GM12878 (cell line): ENCODE results near the gene PARP2. TPM values are rescaled to one million over a fixed set of nuclear protein-coding genes. Genes with fewer than 3 reads are reported as not detected.

Experiments
- ATAC-seq: fragments of 200-7000 bp; cut with Tn5 transposase; 3 replicates; pipeline ENCODE4 v1.9.1; 2020; ENCODE audit warnings: mild to moderate bottlenecking, moderate library complexity
- BruUV-seq: library from RNA; stranded (reverse); fragments of 400-500 nt; replicated peaks from 2 replicates; lab custom pipeline; 2021; lab: Mats Ljungman, UMichigan
- CTCF ChIA-PET: fragments of 300-600 bp; sonication (Branson Sonifier 250); formaldehyde crosslinking; extraction: SDS; loops from one replicate; lab custom pipeline; 2021; ENCODE audit warnings: inconsistent platforms; lab: Yijun Ruan, JAX
- POLR2A ChIA-PET: fragments of 350-600 bp; formaldehyde crosslinking; extraction: SDS; loops from one replicate; lab custom pipeline; 2021; ENCODE audit warnings: inconsistent platforms; lab: Charles Lee
- RAD21 ChIA-PET: fragments of 300-600 bp; sonication (Branson Sonifier 250); formaldehyde crosslinking; loops from one replicate; lab custom pipeline; 2023; ENCODE audit warnings: antibody characterized with exemption; ENCODE audit not compliant: unreplicated experiment; lab: Charles Lee
- SMC1A ChIA-PET: fragments of 300-600 bp; sonication (Branson Sonifier 250); formaldehyde crosslinking; loops from one replicate; lab custom pipeline; 2023; ENCODE audit not compliant: unreplicated experiment, uncharacterized antibody; lab: Charles Lee
- DNase-seq: peaks from one replicate; pipeline ENCODE4 v3.0.0-alpha.2; 2011; ENCODE audit warnings: low read depth, low spot score
- FAIRE-seq: peaks from 3 replicates; lab custom pipeline; 2011; peaks lifted over from hg19 to GRCh38; lab: Jason Lieb, UNC
- H2AFZ ChIP-seq: 2 replicates; pipeline ENCODE4 v1.6.0; 2011; ENCODE audit warnings: low read depth, low read length, control low read depth; ENCODE audit not compliant: control insufficient read depth
- H3K27ac ChIP-seq: 2 replicates; pipeline ENCODE4 v1.5.1; 2011; ENCODE audit warnings: control low read depth; ENCODE audit not compliant: control insufficient read depth, insufficient read depth
- H3K27me3 ChIP-seq, 2 experiments: replicated peaks in 1 of 2; 2 replicates each; pipeline versions ENCODE4 v1.6.0 to v1.6.1; 2011; ENCODE audit warnings: low read length in 1 of 2; ENCODE audit not compliant: control insufficient read depth in 2 of 2, insufficient read depth in 2 of 2
- H3K36me3 ChIP-seq, 2 experiments: 2 replicates each; pipeline ENCODE4 v1.5.1; 2011; ENCODE audit warnings: low read length in 1 of 2; ENCODE audit not compliant: control insufficient read depth in 2 of 2, insufficient read depth in 2 of 2
- H3K4me1 ChIP-seq: 2 replicates; pipeline ENCODE4 v1.6.1; 2011; ENCODE audit warnings: mild to moderate bottlenecking, low read length, moderate library complexity, mixed read lengths; ENCODE audit not compliant: control insufficient read depth, insufficient read depth
- H3K4me2 ChIP-seq: 2 replicates; pipeline ENCODE4 v1.6.0; 2011; ENCODE audit warnings: control low read depth; ENCODE audit not compliant: control insufficient read depth, insufficient read depth
- H3K4me3 ChIP-seq: fragments of 200-600 bp; sonication (generic); 2 replicates; pipeline ENCODE4 v1.5.1; 2016
- H3K79me2 ChIP-seq: 2 replicates; pipeline ENCODE4 v1.6.0; 2011; ENCODE audit warnings: low read length; ENCODE audit not compliant: control insufficient read depth, insufficient read depth
- H3K9ac ChIP-seq: 2 replicates; pipeline ENCODE4 v1.8.0; 2011; ENCODE audit warnings: low read length, control low read depth, mixed read lengths; ENCODE audit not compliant: control insufficient read depth, insufficient read depth
- H3K9me3 ChIP-seq: replicated peaks from 3 replicates; pipeline ENCODE4 v1.5.1; 2011; ENCODE audit warnings: mild to moderate bottlenecking, low read length; ENCODE audit not compliant: control insufficient read depth, insufficient read depth
- H4K20me1 ChIP-seq: 2 replicates; pipeline ENCODE4 v1.6.0; 2011; ENCODE audit not compliant: control insufficient read depth, insufficient read depth
- ASH2L ChIP-seq: fragments of 300-600, 200-600 bp; sonication (generic); IDR thresholded peaks from 2 replicates; pipeline ENCODE4 v1.6.1; 2017; ENCODE audit warnings: low read depth, mild to moderate bottlenecking, borderline replicate concordance
- CEBPZ ChIP-seq: fragments of 150-350 bp; IDR thresholded peaks from 2 replicates; pipeline ENCODE4 v1.6.1; 2016; ENCODE audit warnings: low read depth, low read length
- GATAD2B ChIP-seq: fragments of 450-650 bp; conservative IDR thresholded peaks from 2 replicates; pipeline ENCODE4 v1.6.1; 2017; ENCODE audit warnings: low read depth, mild to moderate bottlenecking, moderate library complexity
- HCFC1 ChIP-seq: fragments of 150-350 bp; IDR thresholded peaks from 2 replicates; pipeline ENCODE4 v1.6.1; 2014; ENCODE audit warnings: low read length
- HDAC6 ChIP-seq: fragments of 200-600 bp; sonication (generic); IDR thresholded peaks from one replicate; pipeline ENCODE4 v1.8.0; 2017; ENCODE audit warnings: antibody characterized with exemption; ENCODE audit not compliant: unreplicated experiment
- MEF2A ChIP-seq: IDR thresholded peaks from 2 replicates; pipeline ENCODE4 v1.6.1; 2011; ENCODE audit warnings: low read depth, mild to moderate bottlenecking, low read length, moderate library complexity; ENCODE audit not compliant: insufficient read depth
- PAX8 ChIP-seq: fragments of 450-650 bp; IDR thresholded peaks from 2 replicates; pipeline ENCODE4 v1.6.1; 2017; ENCODE audit warnings: mild to moderate bottlenecking, moderate library complexity
- STAT3 ChIP-seq: IDR thresholded peaks from 2 replicates; pipeline ENCODE4 v1.6.1; 2011; ENCODE audit warnings: low read depth, low read length, improper control_type of control experiment
- YBX1 ChIP-seq: fragments of 450-650 bp; IDR thresholded peaks from 2 replicates; pipeline ENCODE4 v1.6.1; 2016; ENCODE audit warnings: antibody characterized with exemption
- ZZZ3 ChIP-seq: IDR thresholded peaks from 2 replicates; pipeline ENCODE4 v1.6.1; 2011; ENCODE audit warnings: low read depth; ENCODE audit not compliant: control insufficient read depth, insufficient read length
- WGBS: methylation state at CpG from one replicate; pipeline ENCODE4 v1.1.6; 2016; ENCODE audit warnings: low lambda C conversion rate; ENCODE audit not compliant: insufficient replicate concordance, insufficient coverage; ENCODE audit errors: missing lambda C conversion rate; 5-methylcytosine and 5-hydroxymethylcytosine counted together
- in situ Hi-C: fragments of 300-500 bp; cut with MboI; formaldehyde crosslinking; loops from 9 replicates; pipeline ENCODE4 v1.14.3; 2018; ENCODE audit warnings: mixed read lengths
- intact Hi-C: fragments of 100-400 bp; cut with micrococcal nuclease; formaldehyde crosslinking; loops from one replicate; pipeline ENCODE4 v1.14.2; 2022; ENCODE audit not compliant: unreplicated experiment
- polyA plus RNA-seq, 11 experiments: library from polyadenylated mRNA; depleted of rRNA in 4 of 11; unstranded in 6 of 11; stranded (reverse) in 5 of 11; fragments of >200 nt; fragmentation: Nextera tagmentation in 4 of 11; fragmentation: Illumina TruSeq in 1 of 11; extraction: Ambion mirVana in 4 of 11; extraction: Trizol in 1 of 11; gene quantifications; 1 replicate in 1 of 11; 2 replicates in 10 of 11; pipeline versions ENCODE4 v1.2.1 to v1.2.3, GENCODE V29; 2011 to 2016; ENCODE audit warnings: inconsistent platforms in 2 of 11, missing spikeins in 2 of 11, low read depth in 1 of 11
- total RNA-seq, 4 experiments: library from RNA; depleted of rRNA in 3 of 4; stranded (reverse); fragments of >200 nt in 3 of 4; fragmentation: Illumina TruSeq in 1 of 4; extraction: Trizol in 1 of 4; gene quantifications; 2 replicates each; pipeline versions ENCODE4 v1.2.1 to v1.2.3, GENCODE V29; 2013 to 2021

The PARP2 gene
- total and polyA plus RNA-seq, 10 of the 15 experiments (the other 5 are each of a cell fraction or from before 2014, with no cell fraction given) = 26.7 to 75.4 (median 42.3) TPM

GRCh38 chr14:20346713-20347112 is 3.3 kb downstream of the PARP2 start:
- no peak overlapping the region for H2AFZ ChIP-seq
- H3K9ac ChIP-seq = no peak overlapping the region
- BruUV-seq = no TSS peak
- no peaks in the 10 kb centered on the region for H3K4me1 ChIP-seq
- H3K27ac ChIP-seq = no peak overlapping the region
- POLR2A ChIA-PET = no interaction called here
- in situ Hi-C loops = no loop called here
- no peak for DNase-seq
- no peak overlapping the region for H3K4me3 ChIP-seq
- FAIRE-seq = no peak
- peaks cover 10% of the 10 kb centered on the region for H3K79me2 ChIP-seq
- RAD21 ChIA-PET = no interaction called here
- ATAC-seq = no peak
- H3K4me2 ChIP-seq = no peak overlapping the region
- no peaks in the 10 kb centered on the region for H3K9me3 ChIP-seq
- intact Hi-C loops = no loop called here
- peaks cover 1 to 10% of the 10 kb centered on the region in 2 experiments; a peak in 2 of 4 replicates for H3K36me3 ChIP-seq
- no peaks in the 10 kb centered on the region for H4K20me1 ChIP-seq
- WGBS = no CpG with 5 or more reads among the region's 1 CpG
- CTCF ChIA-PET = no interaction called here
- TF ChIP-seq HDAC6 = no peak
- no peak for TF ChIP-seq GATAD2B
- no peak for TF ChIP-seq ZZZ3
- no peak for TF ChIP-seq YBX1
- no peak for TF ChIP-seq STAT3
- TF ChIP-seq CEBPZ = no peak
- TF ChIP-seq ASH2L = no peak
- TF ChIP-seq MEF2A = no peak
- TF ChIP-seq PAX8 = no peak
- TF ChIP-seq HCFC1 = no peak
- H3K27me3 ChIP-seq = no peaks in the 10 kb centered on the region
- SMC1A ChIA-PET = no interaction called here
